GM18867 (cell line): ENCODE measurements around the gene OR7D2.

ENCODE experiments used
- ATAC-seq: cut with Tn5 transposase; IDR thresholded peaks from one replicate; pipeline ENCODE4 v1.9.1; 2021; ENCODE audit warnings: mild to moderate bottlenecking, moderate library complexity; ENCODE audit not compliant: unreplicated experiment

OR7D2 gene

GRCh38 chr19:9178901-9179300 lies at the start of gene OR7D2:
Gene OR7D2, plus strand, starts transcription at chr19:9178979. Its CDS starts 6,803 bp downstream, at chr19:9185782.
- ATAC-seq = no peak

DNA sequence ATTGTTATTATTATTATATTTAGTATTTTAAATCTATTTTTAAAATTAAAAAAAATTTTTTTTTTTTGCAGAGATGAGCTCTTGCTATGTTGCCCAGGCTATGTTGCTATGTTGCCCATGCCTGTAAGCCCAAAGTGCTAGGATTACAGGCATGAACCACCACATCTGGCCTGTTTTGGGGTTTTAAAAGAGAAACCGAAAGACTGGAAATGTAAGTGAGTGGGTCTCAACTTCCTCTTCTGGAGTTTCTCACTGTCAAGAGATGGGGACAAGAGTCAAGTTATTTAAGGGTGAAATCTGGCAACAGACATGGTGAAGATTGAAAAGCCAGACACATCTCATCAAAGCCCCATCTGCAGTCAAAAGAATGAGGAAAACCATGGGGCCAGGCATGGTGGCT lies 47.8 kb upstream of the OR7D2 start:
- no peak for ATAC-seq

DNA sequence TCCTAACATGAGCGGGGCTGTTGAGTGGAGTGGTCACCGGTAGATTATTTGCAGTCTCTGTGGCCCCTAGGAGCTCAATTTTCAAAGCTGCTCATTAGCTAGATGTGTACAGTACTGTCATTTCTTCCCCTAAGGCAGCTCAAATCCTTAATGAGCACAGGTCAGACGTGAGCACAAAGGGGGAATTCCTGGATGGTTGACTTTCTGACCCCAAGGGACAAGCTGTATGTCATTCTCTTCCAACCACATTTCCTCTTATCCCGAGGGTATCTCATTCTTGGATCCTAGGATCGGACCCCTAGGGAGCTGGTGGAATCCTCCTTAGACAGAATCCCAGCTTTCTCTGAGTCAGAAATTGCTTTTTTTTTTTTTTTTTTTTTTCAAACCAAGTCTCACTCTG lies 46.4 kb upstream of the OR7D2 start:
- ATAC-seq = no peak

DNA sequence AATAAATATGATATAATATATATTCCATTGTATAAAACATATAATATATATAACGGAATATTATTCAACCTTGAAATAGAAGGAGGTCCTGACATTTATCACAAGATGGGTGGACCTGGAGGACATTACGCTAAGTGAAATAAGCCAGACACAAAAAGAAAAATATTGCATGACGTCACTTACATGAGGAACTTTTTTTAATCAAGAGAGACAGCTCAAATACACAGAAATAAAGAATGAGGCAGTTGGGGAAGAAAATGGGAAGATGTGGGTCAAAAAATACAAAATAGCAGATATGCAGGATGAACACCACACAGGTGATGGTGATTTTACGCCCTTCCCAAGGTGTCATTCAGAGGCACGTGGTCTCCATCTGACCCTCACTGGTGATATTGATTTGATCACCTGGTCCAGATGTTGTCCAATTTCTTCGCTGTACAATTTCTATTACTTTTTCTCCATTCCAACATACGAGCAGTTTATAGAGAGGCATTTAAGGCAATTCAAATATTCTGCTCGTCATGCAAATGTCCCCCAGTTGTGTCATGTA lies 39.1 kb upstream of the OR7D2 start:
- peak; percentile 10 for ATAC-seq

DNA sequence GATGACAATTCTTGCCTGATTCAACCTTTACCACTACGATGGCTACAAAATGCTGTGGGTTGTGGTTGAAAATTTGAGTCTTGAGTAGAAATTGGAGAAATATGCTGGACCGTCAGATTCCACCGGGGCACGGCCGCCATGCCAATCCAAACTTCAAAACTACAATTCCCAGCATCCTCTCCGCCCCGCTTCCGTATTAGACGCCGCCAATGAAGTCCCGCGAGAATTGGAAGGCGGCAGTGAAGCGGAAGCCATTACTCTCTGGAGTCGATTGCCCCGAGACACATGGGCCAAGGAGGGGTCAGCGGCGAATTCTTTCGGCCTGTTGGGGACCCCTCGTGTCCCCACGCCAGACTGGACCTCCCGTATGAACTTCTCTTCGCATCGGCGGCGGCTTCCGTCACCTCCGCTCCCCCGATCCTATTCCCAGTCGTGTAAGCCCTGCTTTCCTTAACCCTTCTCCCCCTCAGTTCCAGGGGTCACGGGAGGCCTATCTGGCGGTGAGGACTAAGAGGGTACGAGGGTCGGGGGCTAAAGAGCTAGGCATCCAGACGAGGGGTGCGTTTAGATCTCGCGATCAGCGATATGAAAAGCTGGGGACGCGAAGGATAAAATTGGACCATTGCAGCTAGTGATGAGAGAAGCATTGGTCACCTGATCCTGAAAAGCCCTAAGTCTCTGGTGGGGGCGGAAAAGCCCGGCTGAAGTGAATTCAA lies 38.5 kb upstream of the OR7D2 start, which contains the start of gene ZNF317:
Gene ZNF317 (plus strand): TSS at position 239 of the 716 bp plus-strand sequence. CDS start 15,620 bp downstream, outside the sequence.
- ATAC-seq = peak; percentile 97

DNA sequence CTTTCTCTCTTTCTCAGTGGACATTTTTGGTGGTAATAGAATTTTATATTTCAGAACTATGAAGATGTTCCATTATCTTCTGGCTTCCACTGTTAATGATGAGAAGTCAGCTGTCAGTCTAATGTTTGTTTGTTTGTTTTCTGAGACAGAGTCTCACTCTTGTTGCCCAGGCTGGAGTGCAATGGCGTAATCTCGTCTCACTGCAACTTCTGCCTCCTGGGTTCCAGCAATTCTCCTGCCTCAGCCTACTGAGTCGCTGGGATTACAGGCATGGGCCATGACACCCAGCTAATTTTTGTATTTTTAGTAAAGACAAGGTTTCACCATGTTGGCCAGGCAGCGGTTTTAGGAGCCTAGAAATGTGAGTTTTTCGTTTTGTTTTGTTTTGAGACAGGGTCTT lies 33.9 kb upstream of the OR7D2 start:
- ATAC-seq = no peak

- ATAC-seq = no peak
These were observed 31.9 kb upstream of the OR7D2 start for GRCh38 chr19:9146882-9147281.

- ATAC-seq = no peak
These were observed 30.1 kb upstream of the OR7D2 start for GRCh38 chr19:9148697-9149096.

GRCh38 chr19:9149997-9150396 lies 28.8 kb upstream of the OR7D2 start:
- no peak for ATAC-seq

- ATAC-seq = no peak
These were observed 28.1 kb upstream of the OR7D2 start for GRCh38 chr19:9150650-9151049.

DNA sequence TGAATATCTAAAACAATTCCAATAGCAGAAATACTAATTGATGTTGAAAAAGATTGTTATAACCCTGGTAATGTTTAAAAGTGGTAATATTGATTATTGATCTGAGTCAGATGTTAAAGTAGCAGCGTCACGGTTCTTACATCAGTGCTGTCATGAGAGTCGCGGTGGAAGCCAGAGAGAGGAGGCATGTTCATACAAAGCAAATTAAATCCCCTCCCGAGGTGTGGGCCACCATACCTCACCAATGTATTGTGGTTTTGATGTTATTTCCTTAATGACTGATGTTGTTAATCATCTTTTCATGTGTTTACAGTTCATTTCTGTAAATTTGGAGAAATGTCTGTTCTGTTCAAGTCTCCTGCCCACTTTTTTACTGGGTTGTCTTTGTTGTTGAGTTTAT lies 27.4 kb upstream of the OR7D2 start:
- no peak for ATAC-seq

GRCh38 chr19:9155591-9155990 lies 23.2 kb upstream of the OR7D2 start:
- no peak for ATAC-seq

GRCh38 chr19:9156304-9156703 lies 22.5 kb upstream of the OR7D2 start:
- no peak for ATAC-seq

DNA sequence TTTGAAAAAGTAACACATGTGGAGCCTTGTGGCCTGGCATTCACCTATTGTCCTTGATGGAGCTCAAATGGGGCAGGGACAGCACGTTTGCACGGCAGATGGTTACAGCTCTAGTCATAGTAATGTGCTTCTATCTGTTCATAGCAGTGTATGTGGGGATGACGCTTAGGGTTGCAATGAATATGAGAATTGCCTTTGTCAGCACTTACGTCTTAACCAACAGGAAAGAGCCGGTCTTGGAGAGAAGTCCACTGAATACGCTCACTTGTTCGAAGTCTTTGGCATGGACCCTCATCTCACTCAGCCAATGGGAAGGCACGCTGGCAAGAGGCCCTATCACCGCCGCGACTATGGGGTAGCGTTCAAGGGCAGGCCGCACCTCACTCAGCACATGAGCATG lies 18.9 kb upstream of the OR7D2 start:
- no peak for ATAC-seq

DNA sequence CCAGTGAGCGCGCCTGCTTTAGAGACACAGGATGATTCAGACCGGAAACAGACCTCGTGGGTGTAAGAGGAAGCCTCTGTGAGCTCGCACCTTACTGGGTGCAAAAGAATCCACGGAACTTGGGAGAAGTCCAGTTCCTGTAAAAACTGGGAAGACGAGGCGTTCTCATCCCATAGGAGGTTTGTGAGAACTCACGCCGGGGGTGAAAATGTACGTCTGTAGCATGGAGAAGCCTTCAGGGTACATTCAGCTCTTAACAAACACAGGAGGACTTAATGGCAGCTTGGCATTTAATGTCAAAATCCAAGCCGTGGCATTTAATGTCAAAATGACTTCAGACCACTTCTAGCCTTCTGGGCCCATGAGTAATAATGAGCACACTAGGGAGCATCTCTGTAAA lies 17.4 kb upstream of the OR7D2 start:
- no peak for ATAC-seq

DNA sequence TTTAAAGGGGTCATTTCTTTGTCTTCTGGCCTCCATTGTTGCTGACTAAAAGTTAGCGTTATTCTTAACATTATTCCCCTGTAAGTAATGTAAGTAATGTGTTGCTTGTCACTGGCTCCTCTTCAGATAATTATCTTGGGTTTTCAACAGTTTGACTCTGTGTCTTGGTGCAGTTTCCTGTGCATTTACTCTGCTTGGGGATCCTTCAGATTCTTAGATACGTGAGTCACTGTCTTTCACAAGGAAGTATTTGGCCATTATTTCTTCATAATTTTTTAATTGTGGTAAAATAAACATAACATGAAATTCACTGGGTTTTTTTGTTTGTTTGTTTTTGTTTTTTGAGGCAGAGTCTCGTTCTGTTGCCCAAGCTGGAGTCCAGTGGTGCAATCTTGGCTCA lies 13.5 kb upstream of the OR7D2 start:
- no peak for ATAC-seq

- ATAC-seq = no peak
These were observed 11.9 kb upstream of the OR7D2 start for GRCh38 chr19:9166846-9167245.

GRCh38 chr19:9171393-9171991 lies 7.3 kb upstream of the OR7D2 start:
- no peak for ATAC-seq

- ATAC-seq = no peak
These were observed 3.5 kb upstream of the OR7D2 start for GRCh38 chr19:9175326-9175725.

- ATAC-seq = no peak
These were observed 4.2 kb downstream of the OR7D2 start for GRCh38 chr19:9183000-9183399.

GRCh38 chr19:9187191-9187590 lies 8.4 kb downstream of the OR7D2 start:
- no peak for ATAC-seq

- no peak for ATAC-seq
These were observed 10.8 kb downstream of the OR7D2 start for GRCh38 chr19:9189535-9189934.
